Measurements from ENCODE around the gene CREM. TPM values are rescaled to one million over a fixed set of nuclear protein-coding genes. Genes with fewer than 3 reads are reported as not detected.

CREM gene
- total and polyA plus RNA-seq, 2 of the 8 experiments (the other 6 are each of a cell fraction or from before 2014, with no cell fraction given): 18.7 to 21.9 TPM

- TF ChIP-seq ATF3 (IDR thresholded peaks at IDR 0.05; ENCODE audit: insufficient read depth, low read depth, low read length) (no peak), SP1 (IDR thresholded peaks at IDR 0.05; ENCODE audit: low read depth, low read length) (no peak), NRF1 (IDR thresholded peaks at IDR 0.05; ENCODE audit: low read depth, low read length) (no peak), GABPA (IDR thresholded peaks at IDR 0.05; ENCODE audit: borderline replicate concordance, insufficient read depth, low read length) (no peak), CEBPB (IDR thresholded peaks at IDR 0.05; ENCODE audit: low read depth, low read length) (no peak), CREB1 (IDR thresholded peaks at IDR 0.05) (no peak), CBX8 (IDR thresholded peaks at IDR 0.05; ENCODE audit: borderline replicate concordance, low read depth, low read length) (no peak), ATF2 (IDR thresholded peaks at IDR 0.05; ENCODE audit: low read length) (no peak), RAD21 (IDR thresholded peaks at IDR 0.05 in 1 of 2, conservative IDR thresholded peaks at IDR 0.05 in 1 of 2; ENCODE audit: low read depth in 2 of 2, low read length in 2 of 2) (no peak), TAF7 (optimal IDR thresholded peaks at IDR 0.05; ENCODE audit: borderline replicate concordance, low read depth, low read length) (no peak)
Measured at GRCh38 chr10:35172574-35172973, 45.9 kb downstream of the CREM start (continued).
